PFSK-1 (cell line): ENCODE measurements around the gene GNG10.

Source experiments
- POLR2AphosphoS5 ChIP-seq: IDR thresholded peaks from 2 replicates; pipeline ENCODE4 v1.6.1; 2012; ENCODE audit warnings: low read depth, mild to moderate bottlenecking, control low read depth, low read length, moderate library complexity
- TAF1 ChIP-seq: IDR thresholded peaks from 2 replicates; pipeline ENCODE4 v1.6.1; 2012; ENCODE audit warnings: low read length, control low read depth, borderline replicate concordance; ENCODE audit not compliant: insufficient read depth

- no peak for TF ChIP-seq POLR2AphosphoS5
- TF ChIP-seq TAF1: no peak
These were observed 29.3 kb upstream of the GNG10 start for GRCh38 chr9:111632060-111632459.
